Endothelial cell of umbilical vein (primary cell): ENCODE measurements around the gene DARS2.

Experiments
- EZH2 ChIP-seq: IDR thresholded peaks from 2 replicates; pipeline ENCODE4 v1.6.1; 2012; ENCODE audit warnings: borderline replicate concordance, low read depth, mild to moderate bottlenecking, moderate library complexity, low read length, inconsistent platforms; ENCODE audit not compliant: severe bottlenecking
- FOS ChIP-seq: IDR thresholded peaks from 2 replicates; pipeline ENCODE4 v1.6.1; 2011; ENCODE audit warnings: mild to moderate bottlenecking, low read length, moderate library complexity, borderline replicate concordance; ENCODE audit not compliant: insufficient read depth
- GATA2 ChIP-seq: IDR thresholded peaks from 2 replicates; pipeline ENCODE4 v1.7.0; 2011; ENCODE audit warnings: low read depth, mild to moderate bottlenecking, moderate library complexity, mixed read lengths, low read length; ENCODE audit not compliant: insufficient read length, insufficient read depth
- JUN ChIP-seq: IDR thresholded peaks from 2 replicates; pipeline ENCODE4 v1.6.1; 2011; ENCODE audit warnings: borderline replicate concordance, low read depth; ENCODE audit not compliant: insufficient read length, insufficient read depth
- MAX ChIP-seq: IDR thresholded peaks from 2 replicates; pipeline ENCODE4 v1.6.1; 2011; ENCODE audit not compliant: insufficient read depth, insufficient read length
- MYC ChIP-seq: IDR thresholded peaks from one replicate; pipeline ENCODE4 v1.6.1; 2011; ENCODE audit warnings: mild to moderate bottlenecking, low read depth, low read length
- POLR2A ChIP-seq: IDR thresholded peaks from 2 replicates; pipeline ENCODE4 v1.6.1; 2012; ENCODE audit warnings: low read depth, mild to moderate bottlenecking, control low read depth, low read length
- POLR2AphosphoS5 ChIP-seq: IDR thresholded peaks from 2 replicates; pipeline ENCODE4 v1.6.1; 2012; ENCODE audit warnings: low read depth, mild to moderate bottlenecking, control low read depth, low read length, moderate library complexity; ENCODE audit not compliant: insufficient read depth
- TF ChIP-seq, protein P1 (sequence below), 2 donors: IDR thresholded peaks; 1 replicate in 1 of 2; 2 replicates in 1 of 2; pipeline ENCODE4 v1.5.1; 2011; ENCODE audit warnings: low read length in 2 of 2, mild to moderate bottlenecking in 2 of 2, moderate library complexity in 2 of 2, control low read depth in 1 of 2, inconsistent platforms in 1 of 2, low read depth in 1 of 2; ENCODE audit not compliant: insufficient read depth in 1 of 2; ENCODE audit errors: extremely low read depth in 1 of 2

GRCh38 chr1:173779936-173780335 lies 44.5 kb upstream of the DARS2 start:
- TF ChIP-seq, protein P1, sequence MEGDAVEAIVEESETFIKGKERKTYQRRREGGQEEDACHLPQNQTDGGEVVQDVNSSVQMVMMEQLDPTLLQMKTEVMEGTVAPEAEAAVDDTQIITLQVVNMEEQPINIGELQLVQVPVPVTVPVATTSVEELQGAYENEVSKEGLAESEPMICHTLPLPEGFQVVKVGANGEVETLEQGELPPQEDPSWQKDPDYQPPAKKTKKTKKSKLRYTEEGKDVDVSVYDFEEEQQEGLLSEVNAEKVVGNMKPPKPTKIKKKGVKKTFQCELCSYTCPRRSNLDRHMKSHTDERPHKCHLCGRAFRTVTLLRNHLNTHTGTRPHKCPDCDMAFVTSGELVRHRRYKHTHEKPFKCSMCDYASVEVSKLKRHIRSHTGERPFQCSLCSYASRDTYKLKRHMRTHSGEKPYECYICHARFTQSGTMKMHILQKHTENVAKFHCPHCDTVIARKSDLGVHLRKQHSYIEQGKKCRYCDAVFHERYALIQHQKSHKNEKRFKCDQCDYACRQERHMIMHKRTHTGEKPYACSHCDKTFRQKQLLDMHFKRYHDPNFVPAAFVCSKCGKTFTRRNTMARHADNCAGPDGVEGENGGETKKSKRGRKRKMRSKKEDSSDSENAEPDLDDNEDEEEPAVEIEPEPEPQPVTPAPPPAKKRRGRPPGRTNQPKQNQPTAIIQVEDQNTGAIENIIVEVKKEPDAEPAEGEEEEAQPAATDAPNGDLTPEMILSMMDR (IDR thresholded peaks at IDR 0.05; ENCODE audit: extremely low read depth in 1 of 2, insufficient read depth in 1 of 2, low read depth in 1 of 2, low read length in 2 of 2): no peak
- TF ChIP-seq EZH2 (no peak), MAX (no peak), POLR2A (no peak), POLR2AphosphoS5 (no peak), FOS (no peak), MYC (no peak), JUN (no peak), GATA2 (no peak)
